GM12891 (cell line): ENCODE results near the gene F11R.

Experiments used
- POLR2A ChIP-seq: IDR thresholded peaks from 2 replicates; pipeline ENCODE4 v1.6.1; 2011; ENCODE audit warnings: low read depth, low read length, control low read depth
- POLR2AphosphoS5 ChIP-seq: IDR thresholded peaks from 2 replicates; pipeline ENCODE4 v1.6.1; 2011; ENCODE audit warnings: low read depth, low read length, control low read depth
- POU2F2 ChIP-seq: IDR thresholded peaks from 2 replicates; pipeline ENCODE4 v1.6.1; 2011; ENCODE audit warnings: low read depth, mild to moderate bottlenecking, control low read depth, low read length, moderate library complexity
- SPI1 ChIP-seq: IDR thresholded peaks from 2 replicates; pipeline ENCODE4 v1.6.1; 2011; ENCODE audit warnings: low read depth, low read length, control low read depth
- TAF1 ChIP-seq: IDR thresholded peaks from 2 replicates; pipeline ENCODE4 v1.6.1; 2011; ENCODE audit warnings: low read depth, low read length, control low read depth

DNA sequence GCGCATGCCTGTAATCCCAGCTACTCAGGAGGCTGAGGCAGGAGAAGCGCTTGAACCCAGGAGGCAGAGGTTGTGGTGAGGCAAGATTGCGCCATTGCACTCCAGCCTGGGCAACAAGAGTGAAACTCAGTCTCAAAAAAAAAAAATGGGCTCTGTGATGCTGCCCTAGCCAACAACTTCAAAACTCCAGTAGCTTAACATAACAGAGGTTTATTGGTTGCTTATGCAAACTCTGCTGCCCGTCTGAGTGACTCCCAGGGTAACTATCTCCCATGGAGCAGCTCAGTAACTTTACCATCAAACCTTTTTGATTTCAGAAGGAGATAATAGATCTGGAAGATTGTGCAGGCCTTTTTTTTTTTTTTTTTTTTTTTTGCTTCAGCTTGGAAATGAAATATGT, 47.5 kb downstream of the F11R start:
- TF ChIP-seq POLR2A (no peak), POLR2AphosphoS5 (no peak), POU2F2 (no peak), TAF1 (no peak), SPI1 (no peak)
